Measurements from ENCODE around the gene ATOH8. TPM values are rescaled to one million over a fixed set of nuclear protein-coding genes. Genes with fewer than 3 reads are reported as not detected.
A peak's percentile ranks its signal among the peaks of the same experiment; 100 is the strongest.

Gene ATOH8
- total RNA-seq, 2 donors from 2014 or later: 78.4 to 207 TPM

GRCh38 chr2:85748039-85748734, 5.6 kb upstream of the ATOH8 start:
- Histone ChIP-seq H3K27ac (peak overlapping the region; percentile 93 to 98), H3K9me3 (no peaks in the 10 kb centered on the region), H3K4me3 (no peak overlapping the region), H3K27me3 (replicated peaks; ENCODE audit: insufficient read depth) (no peaks in the 10 kb centered on the region), H3K36me3 (no peaks in the 10 kb centered on the region), H3K4me1 (ENCODE audit: control insufficient read depth in 1 of 2, low read depth in 2 of 2) (peaks cover 50 to 91% of the 10 kb centered on the region in 2 donors)
- no peak for TF ChIP-seq CTCF (IDR thresholded peaks at IDR 0.05)
- DNase-seq (ENCODE audit: low spot score) (no peak), ATAC-seq (ENCODE audit: insufficient number of reproducible peaks, low FRiP score, low read depth) (no peak)

- H3K4me3 ChIP-seq: no peak overlapping the region
- H3K9me3 ChIP-seq: no peaks in the 10 kb centered on the region
- no peaks in the 10 kb centered on the region for H3K36me3 ChIP-seq
- peak; percentile 17 for TF ChIP-seq CTCF (IDR thresholded peaks at IDR 0.05)
- DNase-seq (ENCODE audit: low spot score) (no peak), ATAC-seq (ENCODE audit: insufficient number of reproducible peaks, low FRiP score, low read depth) (no peak)
- peak overlapping the region; percentile 93 to 98 for H3K27ac ChIP-seq
- peaks cover 40 to 80% of the 10 kb centered on the region in 2 donors for H3K4me1 ChIP-seq (ENCODE audit: control insufficient read depth in 1 of 2, low read depth in 2 of 2)
- H3K27me3 ChIP-seq (replicated peaks; ENCODE audit: insufficient read depth): no peaks in the 10 kb centered on the region
These were observed 4.6 kb upstream of the ATOH8 start for GRCh38 chr2:85748985-85749875.

GRCh38 chr2:85750587-85751575, 2.9 kb upstream of the ATOH8 start:
- peak overlapping the region; percentile 93 to 98 for H3K27ac ChIP-seq
- H3K27me3 ChIP-seq (replicated peaks; ENCODE audit: insufficient read depth): no peaks in the 10 kb centered on the region
- H3K4me3 ChIP-seq: no peak overlapping the region
- peak; percentile 77 for TF ChIP-seq CTCF (IDR thresholded peaks at IDR 0.05)
- no peaks in the 10 kb centered on the region for H3K9me3 ChIP-seq
- peaks cover 25 to 64% of the 10 kb centered on the region in 2 donors for H3K4me1 ChIP-seq (ENCODE audit: control insufficient read depth in 1 of 2, low read depth in 2 of 2)
- peak; percentile 24 for ATAC-seq (ENCODE audit: insufficient number of reproducible peaks, low FRiP score, low read depth)
- no peaks in the 10 kb centered on the region for H3K36me3 ChIP-seq
- no peak for DNase-seq (ENCODE audit: low spot score)

GRCh38 chr2:85751627-85752026, 2.2 kb upstream of the ATOH8 start:
- no peak overlapping the region for H3K4me3 ChIP-seq
- peak overlapping the region; percentile 93 to 98 for H3K27ac ChIP-seq
- H3K9me3 ChIP-seq: no peaks in the 10 kb centered on the region
- no peak for ATAC-seq (ENCODE audit: insufficient number of reproducible peaks, low FRiP score, low read depth)
- no peaks in the 10 kb centered on the region for H3K27me3 ChIP-seq (replicated peaks; ENCODE audit: insufficient read depth)
- no peak for DNase-seq (ENCODE audit: low spot score)
- peaks cover 25 to 65% of the 10 kb centered on the region in 2 donors for H3K4me1 ChIP-seq (ENCODE audit: control insufficient read depth in 1 of 2, low read depth in 2 of 2)
- no peak for TF ChIP-seq CTCF (IDR thresholded peaks at IDR 0.05)
- H3K36me3 ChIP-seq: no peaks in the 10 kb centered on the region
